Measurements from ENCODE around the gene SUGP2.

The SUGP2 gene

DNA sequence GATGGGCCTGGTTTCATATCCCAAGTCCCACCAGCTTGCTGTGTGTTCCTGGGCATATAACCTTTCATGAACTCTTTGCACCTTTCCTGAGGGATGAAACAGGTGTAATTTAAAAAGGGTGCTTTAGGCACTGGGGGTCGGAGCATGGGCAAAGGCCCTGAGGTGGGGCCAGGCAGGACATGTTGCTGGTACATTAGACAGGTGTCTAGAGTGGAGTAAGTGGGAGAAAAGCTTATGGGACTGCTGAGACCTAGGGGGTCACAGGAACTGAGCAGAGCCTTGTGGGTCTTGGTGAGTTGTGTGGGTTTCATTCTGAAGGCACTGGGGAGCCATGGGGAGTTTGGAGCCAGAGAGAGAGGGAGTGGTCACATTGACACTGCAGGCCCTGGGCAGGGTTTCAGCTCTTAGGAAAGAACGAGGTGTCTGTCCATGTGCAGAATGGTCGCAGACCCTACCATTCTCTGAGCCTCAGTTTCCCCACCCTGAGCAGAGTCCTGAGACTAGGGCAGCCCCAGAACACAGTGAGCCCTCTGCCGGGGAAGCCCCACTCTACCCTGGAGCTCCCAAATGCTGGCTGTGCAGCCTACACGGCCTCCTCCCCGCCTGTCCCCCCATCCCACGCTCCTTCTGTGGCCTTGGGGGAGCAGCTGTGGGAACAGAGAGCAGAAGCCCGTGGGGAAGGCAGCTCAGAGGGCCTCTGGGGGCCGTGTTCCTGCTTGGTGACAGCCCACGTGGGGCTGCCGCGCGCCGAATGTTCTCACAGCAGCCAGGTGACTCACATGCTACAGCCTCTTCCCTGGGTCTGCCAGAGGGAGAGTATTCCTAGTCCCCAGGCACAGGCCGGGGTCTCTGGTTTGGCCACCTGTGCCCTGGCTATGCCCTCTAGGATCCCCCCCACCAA lies 85.0 kb downstream of the SUGP2 start:
- DNase-seq, result no peak

DNA sequence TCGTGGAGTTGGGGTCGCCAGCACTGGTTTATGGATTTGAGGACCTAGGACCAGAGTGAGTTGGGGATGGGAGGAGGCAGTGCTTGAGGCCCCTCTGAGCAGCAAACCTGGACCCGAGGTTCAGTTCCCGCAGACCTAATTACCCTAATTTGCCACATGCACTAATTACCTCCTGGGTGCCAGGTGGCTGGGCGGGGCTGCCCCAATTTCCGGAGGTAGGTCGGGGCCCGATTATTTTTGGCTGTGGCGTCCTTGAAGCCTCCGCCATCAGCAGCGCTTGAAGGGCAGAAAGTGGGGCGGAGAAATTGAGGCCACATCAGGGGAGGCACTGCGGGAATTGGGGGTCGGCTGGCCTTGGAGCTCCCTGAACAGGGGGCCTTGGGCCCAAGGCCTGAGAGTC lies 86.4 kb downstream of the SUGP2 start:
- DNase-seq, result no peak

DNA sequence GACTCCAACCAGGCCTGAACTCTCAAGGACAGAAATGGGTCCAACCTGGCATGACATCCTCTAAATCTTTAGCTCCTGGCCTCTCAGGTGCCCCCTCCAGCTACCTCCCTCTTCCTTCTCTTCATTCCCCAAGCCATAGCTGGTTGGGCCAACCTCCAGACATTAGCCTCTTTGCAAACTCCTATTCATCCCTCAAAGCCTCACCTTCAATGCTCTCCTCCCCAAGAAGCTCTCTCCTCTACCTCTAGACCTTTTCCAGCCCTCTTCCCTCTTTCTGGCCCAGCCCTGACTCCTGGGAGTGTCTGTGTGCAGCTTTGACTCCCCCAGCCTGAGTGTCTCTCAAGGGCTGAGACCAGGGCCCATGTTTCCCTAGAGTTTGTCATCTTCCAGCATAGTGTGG lies 87.0 kb downstream of the SUGP2 start:
- no peak for DNase-seq

DNA sequence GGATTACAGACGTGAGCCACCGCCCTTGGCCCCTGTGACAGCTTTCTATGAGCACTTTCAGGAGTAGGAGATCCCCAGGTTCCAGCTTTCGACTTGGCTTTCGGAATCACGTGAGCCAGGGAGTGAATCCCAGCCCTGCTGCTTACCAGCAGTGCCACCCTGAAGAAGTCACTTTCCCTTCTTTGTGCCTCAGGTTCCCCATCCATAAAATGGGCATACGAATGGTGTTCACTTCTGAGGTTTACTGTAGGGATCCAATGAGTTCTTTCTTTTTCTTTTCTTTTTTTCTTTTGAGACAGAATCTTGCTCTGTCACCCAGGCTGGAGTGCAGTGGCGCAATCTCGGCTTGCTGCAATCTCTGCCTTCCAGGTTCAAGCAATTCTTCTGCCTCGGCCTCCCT lies 88.0 kb downstream of the SUGP2 start:
- DNase-seq, result no peak

DNA sequence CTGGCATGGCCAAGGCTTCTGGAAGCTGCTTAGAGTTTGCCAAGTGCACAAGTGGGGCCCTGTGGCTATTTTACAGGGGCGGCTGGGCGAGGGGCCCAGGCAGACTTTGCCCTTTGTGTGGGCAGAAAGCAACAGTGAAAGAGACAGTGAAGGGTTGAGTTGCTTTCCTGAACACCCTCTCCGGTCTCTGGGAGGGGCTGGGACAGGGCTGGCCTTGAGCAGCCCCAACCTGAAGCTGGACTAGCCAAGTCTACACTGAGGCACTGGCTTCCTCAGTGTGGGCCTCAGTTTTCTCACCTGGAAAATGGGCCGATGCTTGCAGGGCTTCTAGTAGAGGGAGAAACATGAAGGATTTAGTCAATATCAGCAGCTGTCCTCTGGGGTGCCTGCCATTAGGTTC lies 89.9 kb downstream of the SUGP2 start:
- DNase-seq, result no peak

DNA sequence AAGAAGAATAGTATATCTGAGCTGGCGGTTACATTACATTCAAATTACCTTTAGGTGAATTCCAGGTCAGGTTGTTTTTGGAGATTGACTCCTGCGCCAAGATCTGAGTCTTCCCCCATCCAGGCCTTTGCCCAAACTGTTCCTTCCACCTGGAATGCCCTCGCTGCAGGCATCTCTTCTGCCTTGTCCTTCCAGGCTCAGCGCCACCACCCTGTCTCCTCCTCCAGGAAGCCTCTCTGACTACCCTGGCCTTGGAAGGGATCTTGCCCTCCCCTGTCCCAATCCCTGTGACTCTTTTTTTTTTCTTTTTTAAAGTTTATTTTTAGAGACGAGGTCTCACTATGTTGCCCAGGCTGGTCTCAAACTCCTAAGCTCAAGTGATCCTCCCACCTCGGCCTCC lies 90.6 kb downstream of the SUGP2 start:
- no peak for DNase-seq

DNA sequence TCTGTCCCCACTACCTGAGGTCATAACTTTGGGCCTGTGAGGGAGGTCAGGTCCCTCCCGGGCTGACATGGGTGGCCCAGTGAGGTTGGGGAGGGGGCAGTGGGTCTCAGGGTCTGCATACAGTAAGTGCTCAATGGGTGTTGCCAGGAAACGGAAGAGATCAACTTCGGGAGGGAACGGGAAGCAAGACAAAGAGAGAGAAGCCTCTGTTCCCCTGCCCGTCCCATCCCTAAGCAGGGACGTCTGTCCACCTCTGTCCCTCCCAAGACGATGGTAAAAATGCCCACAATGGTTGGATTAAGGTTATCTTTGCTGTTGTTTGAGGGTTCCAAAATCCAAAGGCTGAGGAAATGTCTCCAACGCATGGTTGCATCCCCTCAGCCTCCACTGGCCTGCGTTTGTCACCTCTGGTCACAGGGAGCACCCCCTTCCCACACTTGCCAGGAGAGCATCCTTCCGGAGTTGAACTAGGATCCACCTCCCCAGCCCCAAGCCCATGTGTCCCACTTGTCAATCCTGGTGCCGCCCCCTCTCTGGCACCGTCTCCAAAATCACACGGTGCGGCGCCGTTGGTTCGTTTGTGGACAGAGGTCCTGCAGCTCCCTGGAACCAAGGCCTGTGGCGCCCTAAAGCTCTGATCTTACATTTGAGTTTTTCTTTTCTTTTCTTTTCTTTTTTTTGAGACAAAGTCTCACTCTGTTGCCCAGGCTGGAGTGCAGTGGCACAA lies 91.5 kb downstream of the SUGP2 start:
- DNase-seq, result no peak
